Mononuclear cell (primary cell): ENCODE data around the gene TMEM184A. TPM values are rescaled to one million over a fixed set of nuclear protein-coding genes. Genes with fewer than 3 reads are reported as not detected.

ENCODE experiments used
- H3K27me3 ChIP-seq: 2 replicates; pipeline ENCODE4 v1.6.0; 2011; ENCODE audit warnings: low read length, control low read depth; ENCODE audit not compliant: insufficient read depth
- H3K4me1 ChIP-seq: 2 replicates; pipeline ENCODE4 v1.5.1; 2011; ENCODE audit warnings: mild to moderate bottlenecking, low read length, control low read depth; ENCODE audit not compliant: insufficient read depth
- H3K4me3 ChIP-seq: 2 replicates; pipeline ENCODE4 v1.5.1; 2011; ENCODE audit warnings: mild to moderate bottlenecking, low read length, moderate library complexity
- H3K9me3 ChIP-seq: 2 replicates; pipeline ENCODE4 v1.5.1; 2011; ENCODE audit warnings: low read depth, mild to moderate bottlenecking, control low read depth, low read length
- total RNA-seq: library from RNA; depleted of rRNA; stranded (reverse); fragments of >200 nt; gene quantifications from one replicate; pipeline ENCODE4 v1.2.3, GENCODE V29; 2012

Gene TMEM184A
- total RNA-seq, 1 donor = not detected

DNA sequence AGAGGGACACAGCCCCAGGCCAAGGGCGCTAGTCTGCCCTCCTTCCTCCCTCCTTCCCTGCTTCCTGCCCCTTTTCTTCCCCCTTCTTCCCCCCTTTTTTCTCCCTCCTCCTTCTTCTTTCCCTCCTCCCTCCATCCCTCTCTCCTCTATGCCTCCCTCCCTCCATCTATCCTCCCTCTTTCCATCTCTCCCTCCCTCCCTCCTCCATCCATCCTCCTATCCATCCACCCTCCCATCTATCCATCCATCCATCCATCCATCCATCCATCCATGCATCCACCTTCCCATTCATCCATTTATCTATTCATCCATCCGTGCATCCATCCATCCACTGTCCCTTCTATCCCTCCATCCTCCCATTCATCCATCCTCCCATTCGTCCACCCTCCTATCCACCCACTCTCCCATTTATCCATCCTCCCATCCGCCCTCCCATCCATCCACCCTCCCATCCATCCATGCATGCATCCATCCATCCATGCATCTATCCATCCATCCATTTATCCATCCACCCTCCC, 38.0 kb upstream of the TMEM184A start:
- H3K4me3 ChIP-seq = no peak overlapping the region
- peaks cover 11% of the 10 kb centered on the region for H3K27me3 ChIP-seq
- H3K9me3 ChIP-seq = no peaks in the 10 kb centered on the region
- peaks cover 15% of the 10 kb centered on the region for H3K4me1 ChIP-seq

DNA sequence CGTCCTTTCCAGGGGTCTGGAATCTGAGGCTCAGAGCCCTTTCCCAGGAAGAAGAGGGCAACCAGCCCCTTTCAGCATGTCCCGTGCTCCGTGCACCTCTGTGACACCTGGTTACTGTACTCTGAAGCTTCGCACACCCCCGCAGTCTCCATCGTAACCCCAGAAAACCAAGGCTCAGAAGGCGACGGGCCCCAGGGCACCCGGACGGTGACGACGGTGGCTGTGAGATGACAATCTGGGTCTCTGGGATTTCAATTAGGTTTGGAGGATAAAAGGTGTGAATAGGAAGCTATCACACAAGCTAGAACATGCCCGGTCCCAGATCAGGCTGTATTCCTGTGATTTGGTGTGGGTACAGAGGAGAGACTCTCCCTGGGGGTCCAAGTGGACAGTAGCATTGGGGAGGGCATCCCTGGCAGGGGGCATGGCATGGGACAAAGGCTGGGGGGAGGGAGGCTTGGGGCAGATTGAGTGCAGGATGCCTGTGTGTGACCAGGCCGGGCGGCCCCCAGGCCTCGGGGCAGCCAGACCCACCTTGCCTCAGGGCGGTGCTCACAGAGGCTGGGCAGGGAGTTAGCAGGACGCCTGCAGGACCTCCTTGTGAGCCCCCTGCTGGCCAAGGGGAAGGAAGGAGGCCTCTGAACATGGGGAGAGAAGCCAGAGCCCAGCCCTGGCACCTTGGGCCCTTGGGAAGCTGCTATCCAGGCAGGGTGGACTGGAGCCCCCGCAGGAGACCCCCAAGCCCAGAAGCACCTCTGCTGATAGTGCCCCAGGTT, 37.3 kb upstream of the TMEM184A start:
- H3K4me1 ChIP-seq = peaks cover 15% of the 10 kb centered on the region
- H3K9me3 ChIP-seq = no peaks in the 10 kb centered on the region
- peaks cover 11% of the 10 kb centered on the region for H3K27me3 ChIP-seq
- no peak overlapping the region for H3K4me3 ChIP-seq

- H3K4me1 ChIP-seq = peaks cover 15% of the 10 kb centered on the region
- H3K4me3 ChIP-seq = no peak overlapping the region
- peaks cover 11% of the 10 kb centered on the region for H3K27me3 ChIP-seq
- no peaks in the 10 kb centered on the region for H3K9me3 ChIP-seq
Observed at GRCh38 chr7:1592299-1592871, 36.4 kb upstream of the TMEM184A start.

GRCh38 chr7:1591876-1592275, 35.9 kb upstream of the TMEM184A start:
- H3K27me3 ChIP-seq = peaks cover 11% of the 10 kb centered on the region
- no peaks in the 10 kb centered on the region for H3K9me3 ChIP-seq
- peaks cover 15% of the 10 kb centered on the region for H3K4me1 ChIP-seq
- H3K4me3 ChIP-seq = no peak overlapping the region

GRCh38 chr7:1591396-1591795, 35.4 kb upstream of the TMEM184A start:
- H3K27me3 ChIP-seq = peaks cover 11% of the 10 kb centered on the region
- no peak overlapping the region for H3K4me3 ChIP-seq
- peaks cover 15% of the 10 kb centered on the region for H3K4me1 ChIP-seq
- no peaks in the 10 kb centered on the region for H3K9me3 ChIP-seq

GRCh38 chr7:1590887-1591286, 34.9 kb upstream of the TMEM184A start:
- H3K9me3 ChIP-seq = no peaks in the 10 kb centered on the region
- H3K4me1 ChIP-seq = peaks cover 15% of the 10 kb centered on the region
- H3K27me3 ChIP-seq = peaks cover 11% of the 10 kb centered on the region
- H3K4me3 ChIP-seq = no peak overlapping the region

DNA sequence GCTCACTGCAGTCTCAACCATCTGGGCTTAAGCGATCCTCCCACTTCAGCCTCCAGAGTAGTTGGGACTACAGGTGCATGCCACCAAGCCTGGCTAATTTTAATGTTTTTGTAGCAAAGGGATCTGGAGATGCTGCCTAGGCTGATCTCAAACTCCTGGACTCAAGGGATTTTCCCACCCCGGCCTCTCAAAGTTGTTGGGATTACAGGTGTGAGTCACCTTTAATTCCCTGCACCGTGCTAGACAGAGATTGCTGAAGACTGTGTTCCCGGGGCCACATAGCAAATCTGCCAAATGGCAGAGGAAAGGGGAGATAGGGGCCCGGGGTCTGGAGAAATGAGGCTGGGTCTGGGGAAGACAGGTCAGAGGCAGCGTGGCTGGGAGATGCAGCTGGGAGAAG, 34.5 kb upstream of the TMEM184A start:
- Histone ChIP-seq H3K4me1 (peaks cover 15% of the 10 kb centered on the region), H3K4me3 (no peak overlapping the region), H3K9me3 (no peaks in the 10 kb centered on the region), H3K27me3 (peaks cover 11% of the 10 kb centered on the region)

- Histone ChIP-seq H3K27me3 (peaks cover 11% of the 10 kb centered on the region), H3K4me3 (no peak overlapping the region), H3K4me1 (peaks cover 15% of the 10 kb centered on the region), H3K9me3 (no peaks in the 10 kb centered on the region)
Observed at GRCh38 chr7:1588978-1589377, 33.0 kb upstream of the TMEM184A start.

- no peak overlapping the region for H3K4me3 ChIP-seq
- no peaks in the 10 kb centered on the region for H3K9me3 ChIP-seq
- peaks cover 11% of the 10 kb centered on the region for H3K27me3 ChIP-seq
- peaks cover 15% of the 10 kb centered on the region for H3K4me1 ChIP-seq
Observed at GRCh38 chr7:1587738-1588137, 31.7 kb upstream of the TMEM184A start.

DNA sequence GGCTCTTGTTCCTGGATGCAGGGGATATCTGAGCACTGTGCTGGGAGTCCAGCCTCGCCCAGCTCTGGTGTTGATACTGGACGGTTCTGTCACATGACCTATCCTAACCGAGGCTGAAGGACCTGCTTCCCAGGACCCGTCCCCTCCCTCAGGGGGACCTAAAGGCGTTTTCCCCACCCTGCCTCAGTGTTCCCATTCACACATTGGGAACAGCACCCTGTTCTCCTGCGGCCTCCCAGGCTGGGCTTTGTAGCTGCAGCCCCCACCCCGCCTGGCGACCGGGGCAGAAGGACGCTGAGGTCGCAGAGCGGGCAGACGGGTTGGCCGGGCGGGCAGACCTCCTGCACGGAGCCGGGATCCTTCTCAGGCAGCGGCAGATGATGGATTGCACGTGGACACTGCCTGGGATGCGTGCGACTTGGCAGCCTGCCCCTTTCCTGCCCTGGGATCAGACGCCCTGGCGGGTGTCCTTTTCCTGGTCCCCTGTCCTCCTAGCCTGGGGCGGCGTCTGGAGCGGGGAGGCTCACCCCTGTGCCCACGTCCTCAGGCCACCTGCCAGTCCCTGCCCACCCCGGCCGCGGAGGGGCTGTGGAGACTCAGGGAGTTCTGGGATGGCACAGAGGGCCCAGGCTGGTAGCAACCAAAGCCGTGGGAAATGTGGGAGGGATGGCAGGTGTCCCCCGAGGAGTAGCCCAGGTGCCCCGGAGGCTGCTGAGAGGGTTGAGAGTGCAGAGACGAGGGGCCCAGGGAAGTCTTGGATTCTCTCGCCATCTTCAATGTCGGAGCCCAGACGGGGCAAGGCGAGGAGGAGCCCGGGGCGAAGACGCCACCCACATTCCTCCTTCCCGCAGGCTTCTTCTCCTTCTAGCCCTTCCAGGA, 31.1 kb upstream of the TMEM184A start:
- H3K9me3 ChIP-seq = no peaks in the 10 kb centered on the region
- H3K4me3 ChIP-seq = no peak overlapping the region
- peaks cover 11% of the 10 kb centered on the region for H3K27me3 ChIP-seq
- H3K4me1 ChIP-seq = peaks cover 8% of the 10 kb centered on the region

- Histone ChIP-seq H3K4me1 (peaks cover under 1% of the 10 kb centered on the region), H3K4me3 (no peak overlapping the region), H3K27me3 (peaks cover 5% of the 10 kb centered on the region), H3K9me3 (no peaks in the 10 kb centered on the region)
Observed at GRCh38 chr7:1586126-1586826, 30.3 kb upstream of the TMEM184A start.

GRCh38 chr7:1585142-1585981, 29.4 kb upstream of the TMEM184A start:
- no peaks in the 10 kb centered on the region for H3K4me1 ChIP-seq
- no peaks in the 10 kb centered on the region for H3K9me3 ChIP-seq
- no peak overlapping the region for H3K4me3 ChIP-seq
- no peaks in the 10 kb centered on the region for H3K27me3 ChIP-seq

DNA sequence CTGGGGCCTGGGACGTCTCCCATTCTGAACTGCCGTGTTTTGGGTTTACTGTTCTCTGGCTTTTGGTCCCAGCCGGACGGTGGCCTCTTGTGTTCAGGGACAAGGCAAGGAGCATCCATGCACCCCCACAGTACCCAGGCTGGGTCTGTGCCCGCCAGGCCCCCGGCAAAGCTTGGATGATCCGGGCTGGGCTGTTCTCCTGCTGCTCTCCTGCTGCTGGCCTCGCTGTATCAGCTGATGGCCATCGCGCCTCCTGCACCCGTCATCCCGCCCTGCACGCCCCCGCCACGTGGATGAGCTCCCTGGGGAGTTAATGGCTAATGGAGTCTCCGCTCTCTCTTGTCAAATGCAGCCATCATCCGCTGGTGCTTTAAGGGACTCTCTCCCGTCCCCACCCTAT, 28.7 kb upstream of the TMEM184A start:
- Histone ChIP-seq H3K4me3 (no peak overlapping the region), H3K4me1 (peaks cover under 1% of the 10 kb centered on the region), H3K27me3 (no peaks in the 10 kb centered on the region), H3K9me3 (no peaks in the 10 kb centered on the region)
